Spinal cord (tissue), 10 donors: ENCODE results near the gene AEBP1. TPM values are rescaled to one million over a fixed set of nuclear protein-coding genes. Genes with fewer than 3 reads are reported as not detected.
A peak's percentile ranks its signal among the peaks of the same experiment; 100 is the strongest.

Experiments used
- DNase-seq, 6 donors: peaks; one replicate each; pipeline versions ENCODE4 v3.0.0 to v3.0.0-alpha.2; 2013 to 2015; ENCODE audit warnings: low spot score in 6 of 6, low read depth in 4 of 6
- H3K27ac ChIP-seq: one replicate; pipeline ENCODE4 v1.5.1; 2013; ENCODE audit warnings: low read depth, low read length, control low read depth
- H3K27me3 ChIP-seq: one replicate; pipeline ENCODE4 v1.6.1; 2013; ENCODE audit warnings: low read length; ENCODE audit not compliant: control insufficient read depth, insufficient read depth
- H3K36me3 ChIP-seq: one replicate; pipeline ENCODE4 v1.6.1; 2013; ENCODE audit warnings: low read length; ENCODE audit not compliant: control insufficient read depth, insufficient read depth
- H3K4me1 ChIP-seq: one replicate; pipeline ENCODE4 v1.6.1; 2013; ENCODE audit warnings: low read length; ENCODE audit not compliant: control insufficient read depth, insufficient read depth
- H3K4me3 ChIP-seq: one replicate; pipeline ENCODE4 v1.5.1; 2013; ENCODE audit warnings: low read depth, low read length, control low read depth
- H3K9me3 ChIP-seq: one replicate; pipeline ENCODE4 v1.6.1; 2013; ENCODE audit warnings: low read length; ENCODE audit not compliant: control insufficient read depth, insufficient read depth
- WGBS: methylation state at CpG from one replicate; pipeline ENCODE4 v1.1.5; 2013; ENCODE audit warnings: missing lambda C conversion rate; ENCODE audit not compliant: insufficient coverage; 5-methylcytosine and 5-hydroxymethylcytosine counted together
- long read RNA-seq, 4 donors: transcript quantifications; one replicate each; lab custom pipeline, GENCODE V29; 2026
- polyA plus RNA-seq, 2 donors: library from polyadenylated mRNA; unstranded; fragments of 120-200 nt; gene quantifications; one replicate each; pipeline ENCODE4 v1.2.1, GENCODE V29; 2013; ENCODE audit not compliant: insufficient read length in 2 of 2
- total RNA-seq, 2 donors: library from RNA; depleted of rRNA in 1 of 2; stranded (reverse); fragments of 120-200 nt in 1 of 2; fragments of >200 nt in 1 of 2; gene quantifications; one replicate each; pipeline versions ENCODE4 v1.2.3 to v1.2.4, GENCODE V29; 2013 to 2014
- donor health status: healthy.

The AEBP1 gene
- total RNA-seq (100 to 1,000 TPM in 1 of 2 donors, 10 to 100 TPM in 1; 39.9 to 102 TPM), polyA plus RNA-seq (10 to 100 TPM; 61.3 to 83.2 TPM)
- long read RNA-seq, donor 1, full-length matches to known transcripts: 3 of 3 reads
- long read RNA-seq, donor 1, partial matches to known transcripts: 0 of 3 reads
- long read RNA-seq, donor 1, other reads (novel, unspliced or antisense): 0 of 3 reads
- long read RNA-seq, donor 2: 0 reads
- long read RNA-seq, donor 3, partial matches to known transcripts: 7 of 10 reads
- long read RNA-seq, donor 3, other reads (novel, unspliced or antisense): 0 of 10 reads
- long read RNA-seq, donor 4: 0 reads

- Histone ChIP-seq H3K27ac (peak within 1 kb of the TSS; percentile 82), H3K9me3 (no peaks in the 10 kb centered on the region), H3K4me1 (peaks cover 69% of the 10 kb centered on the region), H3K27me3 (peaks cover 2% of the 10 kb centered on the region), H3K4me3 (peak within 1 kb of the TSS; percentile 52), H3K36me3 (peaks cover 29% of the 10 kb centered on the region)
- WGBS: 1% methylated on average over 67 of the region's 87 CpGs
- DNase-seq: peak in 2 of 6 donors; percentile 26 to 74
Observed at GRCh38 chr7:44103923-44104859, at the start of gene AEBP1. Gene AEBP1, plus strand, starts transcription at chr7:44104345. Its CDS starts 321 bp downstream, at chr7:44104666.

GRCh38 chr7:44056681-44057080 is 47.5 kb upstream of the AEBP1 start:
- DNase-seq: no peak
- no peaks in the 10 kb centered on the region for H3K27me3 ChIP-seq
- H3K4me3 ChIP-seq: no peak overlapping the region
- peaks cover 85% of the 10 kb centered on the region for H3K36me3 ChIP-seq
- peaks cover 15% of the 10 kb centered on the region for H3K4me1 ChIP-seq
- WGBS: 88% methylated on average over 7 of the region's 7 CpGs
- no peaks in the 10 kb centered on the region for H3K9me3 ChIP-seq
- H3K27ac ChIP-seq: no peak overlapping the region

- Histone ChIP-seq H3K4me1 (peaks cover 21% of the 10 kb centered on the region), H3K9me3 (no peaks in the 10 kb centered on the region), H3K4me3 (no peak overlapping the region), H3K27me3 (no peaks in the 10 kb centered on the region), H3K27ac (no peak overlapping the region), H3K36me3 (peaks cover 86% of the 10 kb centered on the region)
- DNase-seq: no peak
- 93% methylated on average over 11 of the region's 11 CpGs for WGBS
Observed at GRCh38 chr7:44057181-44057848, 46.8 kb upstream of the AEBP1 start.

- Histone ChIP-seq H3K27me3 (no peaks in the 10 kb centered on the region), H3K9me3 (no peaks in the 10 kb centered on the region), H3K4me3 (no peak overlapping the region), H3K36me3 (peaks cover 83% of the 10 kb centered on the region), H3K4me1 (peaks cover 26% of the 10 kb centered on the region), H3K27ac (no peak overlapping the region)
- WGBS: 95% methylated on average over 29 of the region's 30 CpGs
- no peak for DNase-seq
Observed at GRCh38 chr7:44057849-44058758, 46.0 kb upstream of the AEBP1 start.

- Histone ChIP-seq H3K4me3 (no peak overlapping the region), H3K27me3 (no peaks in the 10 kb centered on the region), H3K27ac (no peak overlapping the region), H3K9me3 (no peaks in the 10 kb centered on the region), H3K4me1 (peaks cover 29% of the 10 kb centered on the region), H3K36me3 (peaks cover 78% of the 10 kb centered on the region)
- no peak for DNase-seq
- 95% methylated on average over 3 of the region's 7 CpGs for WGBS
Observed at GRCh38 chr7:44058759-44059218, 45.4 kb upstream of the AEBP1 start.

- 96% methylated on average over 9 of the region's 14 CpGs for WGBS
- Histone ChIP-seq H3K4me3 (no peak overlapping the region), H3K27ac (no peak overlapping the region), H3K9me3 (no peaks in the 10 kb centered on the region), H3K27me3 (no peaks in the 10 kb centered on the region), H3K4me1 (peaks cover 36% of the 10 kb centered on the region), H3K36me3 (peaks cover 82% of the 10 kb centered on the region)
- no peak for DNase-seq
Observed at GRCh38 chr7:44059219-44060090, 44.7 kb upstream of the AEBP1 start.

- DNase-seq: no peak
- Histone ChIP-seq H3K9me3 (no peaks in the 10 kb centered on the region), H3K4me1 (peaks cover 44% of the 10 kb centered on the region), H3K27me3 (no peaks in the 10 kb centered on the region), H3K36me3 (peaks cover 75% of the 10 kb centered on the region), H3K27ac (no peak overlapping the region), H3K4me3 (no peak overlapping the region)
- 92% methylated on average over 21 of the region's 21 CpGs for WGBS
Observed at GRCh38 chr7:44060091-44060947, 43.8 kb upstream of the AEBP1 start.
